ES-I3 (cell line): ENCODE results near the gene OSBP2.
"Not testable (repeated sequence)": the region's sequence is repeated elsewhere in the genome, so short reads cannot be mapped to it uniquely, and the experiment has no call there.

ENCODE experiments used
- H3K36me3 ChIP-seq: 2 replicates; pipeline ENCODE4 v1.6.1; 2013; ENCODE audit warnings: mild to moderate bottlenecking, low read length, control low read depth, moderate library complexity; ENCODE audit not compliant: insufficient read depth
- H3K4me1 ChIP-seq: 2 replicates; pipeline ENCODE4 v1.6.1; 2013; ENCODE audit warnings: mild to moderate bottlenecking, control low read depth, low read length; ENCODE audit not compliant: insufficient read depth
- H3K9ac ChIP-seq: 2 replicates; pipeline ENCODE4 v1.6.1; 2013; ENCODE audit warnings: low read depth, mild to moderate bottlenecking, low read length, moderate library complexity
- H3K9me3 ChIP-seq: 2 replicates; pipeline ENCODE4 v1.6.1; 2013; ENCODE audit warnings: mild to moderate bottlenecking, low read length, moderate library complexity; ENCODE audit not compliant: control insufficient read depth, insufficient read depth

Gene OSBP2

GRCh38 chr22:30749849-30750248 is 55.2 kb downstream of the OSBP2 start:
- no peaks in the 10 kb centered on the region for H3K36me3 ChIP-seq
- H3K4me1 ChIP-seq: no peaks in the 10 kb centered on the region
- no peaks in the 10 kb centered on the region for H3K9me3 ChIP-seq

DNA sequence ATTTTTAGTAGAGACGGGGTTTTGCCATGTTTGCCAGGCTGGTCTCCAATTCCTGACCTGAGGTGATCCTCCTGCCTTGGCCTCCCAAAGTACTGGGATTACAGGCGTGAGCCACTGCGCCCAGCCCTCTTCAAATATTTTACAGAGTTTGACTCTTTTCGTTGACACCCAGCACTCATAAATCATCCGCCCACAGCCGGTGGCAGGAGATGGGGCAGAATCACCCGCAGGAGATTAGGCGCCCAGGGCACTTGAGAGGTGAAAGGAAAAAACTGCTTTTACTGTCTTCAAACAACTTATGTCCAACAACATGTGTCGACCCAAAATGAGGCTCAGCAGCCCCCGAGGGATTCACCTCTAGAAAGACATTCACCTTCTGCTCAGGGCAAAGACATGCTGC is 56.9 kb downstream of the OSBP2 start:
- Histone ChIP-seq H3K9ac (no peak overlapping the region), H3K9me3 (no peaks in the 10 kb centered on the region), H3K36me3 (no peaks in the 10 kb centered on the region), H3K4me1 (no peaks in the 10 kb centered on the region)

More at GRCh38 chr22:30749849-30750248, 55.2 kb downstream of the OSBP2 start:
- H3K9ac ChIP-seq: no peak overlapping the region

- Histone ChIP-seq H3K9me3 (no peaks in the 10 kb centered on the region), H3K36me3 (no peaks in the 10 kb centered on the region), H3K4me1 (no peaks in the 10 kb centered on the region), H3K9ac (no peak overlapping the region)
Observed at GRCh38 chr22:30752771-30753170, 58.1 kb downstream of the OSBP2 start.

GRCh38 chr22:30753701-30754100 is 59.0 kb downstream of the OSBP2 start:
- H3K4me1 ChIP-seq: no peaks in the 10 kb centered on the region
- H3K9me3 ChIP-seq: no peaks in the 10 kb centered on the region
- no peak overlapping the region for H3K9ac ChIP-seq
- H3K36me3 ChIP-seq: no peaks in the 10 kb centered on the region

- Histone ChIP-seq H3K9me3 (no peaks in the 10 kb centered on the region), H3K9ac (no peak overlapping the region), H3K4me1 (no peaks in the 10 kb centered on the region), H3K36me3 (no peaks in the 10 kb centered on the region)
Observed at GRCh38 chr22:30754521-30754920, 59.8 kb downstream of the OSBP2 start.

DNA sequence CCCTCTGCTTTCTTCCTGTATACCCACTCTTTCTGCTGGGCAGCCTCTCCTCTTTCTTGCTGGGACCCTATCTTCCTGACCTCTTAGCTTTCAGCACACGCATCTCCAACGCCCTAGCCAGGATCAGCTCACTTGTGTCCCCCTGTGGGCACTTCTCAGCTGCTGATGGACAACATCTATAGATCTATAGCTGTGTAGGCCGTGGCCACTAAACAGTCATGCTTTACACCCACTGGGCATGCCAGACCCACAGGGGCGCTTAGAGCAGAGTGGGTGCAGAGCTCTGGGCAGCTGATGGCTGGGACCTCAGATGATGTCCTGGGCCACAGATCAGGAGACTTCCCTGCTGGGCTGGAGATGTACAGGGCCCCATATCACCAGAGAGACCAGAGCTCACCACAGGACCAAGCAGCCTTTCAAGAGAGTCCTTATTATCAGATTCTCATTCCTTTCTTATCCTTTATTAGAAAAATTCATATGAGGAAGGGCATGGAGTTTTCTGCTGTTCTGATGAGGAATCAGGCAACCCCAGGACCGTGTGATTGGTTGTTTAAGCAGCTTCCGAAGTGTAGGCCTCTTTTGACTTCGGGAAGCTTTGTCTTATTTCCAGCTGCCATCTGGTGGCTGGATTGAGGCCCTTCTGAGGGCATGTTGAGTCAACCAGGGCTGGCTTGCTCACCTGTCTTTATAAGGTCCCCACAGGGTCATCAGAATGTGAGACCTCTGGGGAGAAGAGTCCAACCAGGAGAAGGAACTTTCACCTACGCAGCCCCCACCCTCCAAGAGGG is 60.5 kb downstream of the OSBP2 start:
- H3K36me3 ChIP-seq: no peaks in the 10 kb centered on the region
- H3K9me3 ChIP-seq: no peaks in the 10 kb centered on the region
- H3K4me1 ChIP-seq: no peaks in the 10 kb centered on the region
- no peak overlapping the region for H3K9ac ChIP-seq

GRCh38 chr22:30755759-30756124 is 61.1 kb downstream of the OSBP2 start:
- no peaks in the 10 kb centered on the region for H3K36me3 ChIP-seq
- no peaks in the 10 kb centered on the region for H3K9me3 ChIP-seq
- H3K4me1 ChIP-seq: no peaks in the 10 kb centered on the region
- H3K9ac ChIP-seq: no peak overlapping the region

- Histone ChIP-seq H3K4me1 (no peaks in the 10 kb centered on the region), H3K36me3 (no peaks in the 10 kb centered on the region), H3K9ac (no peak overlapping the region), H3K9me3 (no peaks in the 10 kb centered on the region)
Observed at GRCh38 chr22:30763815-30764673, 69.4 kb downstream of the OSBP2 start.

GRCh38 chr22:30767661-30768060 is 73.0 kb downstream of the OSBP2 start:
- Histone ChIP-seq H3K4me1 (no peaks in the 10 kb centered on the region), H3K9ac (no peak overlapping the region), H3K36me3 (no peaks in the 10 kb centered on the region), H3K9me3 (no peaks in the 10 kb centered on the region)

DNA sequence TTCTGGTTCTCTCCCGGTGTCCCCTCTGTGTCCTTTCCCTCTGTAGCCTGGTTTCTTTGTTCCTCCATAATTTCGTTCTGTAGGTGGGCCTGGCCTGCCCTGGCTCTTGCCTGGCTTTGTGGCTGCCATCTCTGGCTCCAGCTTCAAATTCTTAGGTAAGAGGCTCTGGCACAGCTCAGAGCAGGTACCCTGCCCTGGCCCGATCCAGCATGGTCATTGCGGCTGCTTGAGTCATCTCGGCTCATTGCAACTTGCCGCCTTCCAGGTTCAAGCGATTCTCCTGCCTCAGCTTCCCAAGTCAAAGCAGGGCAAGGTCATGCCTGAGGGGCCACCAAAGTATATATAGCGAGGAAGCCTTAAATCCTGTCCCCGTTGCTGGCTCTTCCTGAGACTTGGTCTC is 76.0 kb downstream of the OSBP2 start:
- Histone ChIP-seq H3K9ac (no peak overlapping the region), H3K4me1 (no peaks in the 10 kb centered on the region), H3K9me3 (no peaks in the 10 kb centered on the region), H3K36me3 (no peaks in the 10 kb centered on the region)

- Histone ChIP-seq H3K9me3 (no peaks in the 10 kb centered on the region), H3K4me1 (no peaks in the 10 kb centered on the region), H3K36me3 (no peaks in the 10 kb centered on the region), H3K9ac (no peak overlapping the region)
Observed at GRCh38 chr22:30773919-30774318, 79.2 kb downstream of the OSBP2 start.

DNA sequence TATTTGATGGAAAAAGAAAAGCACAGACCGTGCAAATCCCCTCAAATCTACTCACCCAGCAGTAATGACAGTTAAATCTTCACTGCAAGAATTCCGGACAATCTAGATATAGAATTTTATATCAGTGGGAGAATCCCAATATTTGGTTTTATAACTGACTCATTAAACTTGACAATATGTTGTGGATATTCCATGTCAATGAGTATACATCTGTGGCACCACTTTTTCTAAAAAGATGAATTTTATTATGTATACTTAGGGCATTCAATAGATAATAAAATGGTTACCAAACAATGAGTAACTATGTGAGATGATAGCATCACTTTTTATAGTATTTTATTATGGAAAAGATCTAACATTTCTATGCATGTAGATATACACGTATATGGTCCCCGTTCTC is 79.9 kb downstream of the OSBP2 start:
- Histone ChIP-seq H3K36me3 (no peaks in the 10 kb centered on the region), H3K9me3 (no peaks in the 10 kb centered on the region), H3K4me1 (no peaks in the 10 kb centered on the region), H3K9ac (no peak overlapping the region)

GRCh38 chr22:30776476-30776875 is 81.8 kb downstream of the OSBP2 start:
- Histone ChIP-seq H3K9ac (no peak overlapping the region), H3K36me3 (no peaks in the 10 kb centered on the region), H3K9me3 (no peaks in the 10 kb centered on the region), H3K4me1 (no peaks in the 10 kb centered on the region)

DNA sequence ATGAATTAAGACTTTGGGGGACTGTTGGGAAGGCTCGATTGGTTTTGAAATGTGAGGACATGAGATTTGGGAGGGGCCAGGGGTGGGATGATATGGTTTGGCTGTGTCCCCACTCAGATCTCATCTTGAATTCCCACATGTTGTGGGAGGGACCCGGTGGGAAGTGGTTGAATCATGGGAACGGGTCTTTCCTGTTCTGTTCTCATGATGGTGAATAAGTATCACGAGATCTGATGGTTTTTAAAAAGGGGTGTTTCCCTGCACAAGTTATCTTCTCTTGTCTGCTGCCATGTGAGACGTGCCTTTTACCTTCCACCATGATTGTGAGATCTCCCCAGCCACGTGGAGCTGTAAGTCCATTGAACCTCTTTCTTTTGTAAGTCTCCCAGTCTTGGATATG is 82.5 kb downstream of the OSBP2 start:
- not testable (repeated sequence) for H3K9me3 ChIP-seq, H3K4me1 ChIP-seq, H3K9ac ChIP-seq, H3K36me3 ChIP-seq

DNA sequence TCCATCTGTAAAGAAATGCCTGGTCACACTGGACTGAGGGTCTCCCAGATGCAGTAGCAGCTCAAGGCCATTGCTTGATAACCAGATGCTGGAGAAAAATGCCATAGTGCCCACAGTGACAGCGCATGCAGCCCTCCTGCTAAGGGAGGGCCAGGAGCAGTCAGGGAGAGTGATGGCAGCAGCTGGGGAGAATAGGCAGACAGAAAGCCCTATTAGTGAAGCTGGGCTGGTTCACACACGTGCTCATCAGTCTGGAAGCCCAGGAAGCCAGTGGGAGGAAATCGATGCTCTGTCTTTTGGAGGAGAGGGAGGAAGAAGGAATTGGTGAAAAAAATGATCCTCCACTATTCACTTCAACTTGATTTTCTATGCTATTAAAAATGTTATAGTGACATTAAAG is 82.9 kb downstream of the OSBP2 start:
- H3K9ac ChIP-seq: no peak overlapping the region
- no peaks in the 10 kb centered on the region for H3K9me3 ChIP-seq
- no peaks in the 10 kb centered on the region for H3K36me3 ChIP-seq
- H3K4me1 ChIP-seq: no peaks in the 10 kb centered on the region
